Keratinocyte (primary cell): Measurements from ENCODE around the gene CD4.
A peak's percentile ranks its signal among the peaks of the same experiment; 100 is the strongest.

Experiments
- CTCF ChIP-seq, 3 experiments: IDR thresholded peaks in 1 of 3; conservative IDR thresholded peaks in 1 of 3; optimal IDR thresholded peaks in 1 of 3; 2 replicates in 2 of 3; 3 replicates in 1 of 3; pipeline versions ENCODE3 to v1.5.1; 2011; ENCODE audit warnings: low read length in 3 of 3, mild to moderate bottlenecking in 3 of 3, moderate library complexity in 2 of 3, control low read depth in 1 of 3, inconsistent platforms in 1 of 3; ENCODE audit not compliant: insufficient read depth in 2 of 3; ENCODE audit errors: extremely low read depth in 1 of 3
- EZH2 ChIP-seq: IDR thresholded peaks from one replicate; pipeline ENCODE4 v1.6.1; 2012; ENCODE audit warnings: inconsistent platforms, mild to moderate bottlenecking, low read length, moderate library complexity

- TF ChIP-seq CTCF (optimal IDR thresholded peaks at IDR 0.05 in 1 of 3, IDR thresholded peaks at IDR 0.05 in 1 of 3, conservative IDR thresholded peaks at IDR 0.05 in 1 of 3; ENCODE audit: extremely low read depth in 1 of 3, insufficient read depth in 2 of 3, low read length in 3 of 3) (peak; percentile 85 to 93 (median 90)), EZH2 (no peak)
These were observed 80.0 kb downstream of the CD4 start for GRCh38 chr12:6869049-6870021.
